Gastroesophageal sphincter (tissue), 3 donors: ENCODE results near the gene CADM1.

Source experiments
- CTCF ChIP-seq, 4 experiments: fragments of 200-600 bp in 2 of 4; fragments of 450-650 bp in 2 of 4; sonication (generic) in 1 of 4; IDR thresholded peaks; one replicate each; pipeline ENCODE4 v1.5.1; 2017 to 2019; ENCODE audit warnings: antibody characterized with exemption in 4 of 4, mild to moderate bottlenecking in 2 of 4, moderate library complexity in 2 of 4
- EP300 ChIP-seq: sonication (generic); formaldehyde crosslinking; IDR thresholded peaks from one replicate; pipeline ENCODE4 v1.6.1; 2017; ENCODE audit warnings: antibody characterized with exemption, mild to moderate bottlenecking
- POLR2A ChIP-seq, 2 donors: fragments of 450-650 bp; IDR thresholded peaks; one replicate each; pipeline ENCODE4 v1.6.1; 2017; ENCODE audit warnings: antibody characterized with exemption in 2 of 2, mild to moderate bottlenecking in 2 of 2, moderate library complexity in 1 of 2

DNA sequence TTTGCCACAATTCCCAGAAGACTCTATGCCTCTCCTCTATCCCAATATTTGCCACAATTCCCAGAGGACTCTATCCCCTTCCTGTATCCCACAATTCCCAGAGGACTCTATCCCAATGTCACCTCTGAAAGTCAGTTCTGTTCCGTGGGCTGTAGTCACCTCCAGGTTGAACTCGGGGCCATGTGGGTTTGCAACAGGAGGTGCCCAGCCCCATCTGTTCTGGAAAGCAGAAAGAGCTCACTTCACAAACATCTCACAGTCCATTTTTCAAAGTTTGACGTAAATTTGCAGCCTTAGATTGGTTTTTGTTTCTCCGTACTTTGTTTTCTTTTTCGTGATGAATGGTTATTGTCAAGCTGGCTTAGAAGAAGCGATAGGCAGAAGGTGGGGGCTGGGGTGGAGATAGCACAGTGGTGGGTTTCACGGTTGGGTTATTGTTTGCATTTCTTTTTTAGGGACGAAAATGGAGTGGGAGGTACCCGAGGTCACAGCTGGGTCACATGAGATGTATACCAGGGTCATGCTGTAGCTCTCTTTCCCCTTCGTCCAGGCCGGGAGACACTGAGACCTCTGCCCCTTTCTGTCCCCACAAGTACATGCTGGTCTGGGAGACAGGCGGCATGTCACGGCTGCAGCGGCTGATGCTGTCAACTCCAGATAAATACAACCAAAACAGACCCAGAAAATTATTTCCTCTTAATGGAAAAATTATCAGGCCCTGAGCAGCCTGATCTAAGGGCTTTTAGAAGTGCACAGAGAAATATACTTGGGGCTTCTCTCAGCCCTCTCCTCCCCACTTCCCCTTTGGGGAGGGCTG lies 374.5 kb downstream of the CADM1 start:
- TF ChIP-seq CTCF (IDR thresholded peaks at IDR 0.05) (no peak), EP300 (no peak), POLR2A (IDR thresholded peaks at IDR 0.05) (no peak)
